HG03521 (cell line): ENCODE measurements around the gene NKAIN2.

Experiments used
- ATAC-seq: cut with Tn5 transposase; IDR thresholded peaks from one replicate; pipeline ENCODE4 v1.9.1; 2021; ENCODE audit warnings: mild to moderate bottlenecking, moderate library complexity; ENCODE audit not compliant: unreplicated experiment

NKAIN2 gene

GRCh38 chr6:124792386-124792785 is 988.7 kb downstream of the NKAIN2 start:
- ATAC-seq = no peak

GRCh38 chr6:124793398-124793797 is 989.7 kb downstream of the NKAIN2 start:
- no peak for ATAC-seq

DNA sequence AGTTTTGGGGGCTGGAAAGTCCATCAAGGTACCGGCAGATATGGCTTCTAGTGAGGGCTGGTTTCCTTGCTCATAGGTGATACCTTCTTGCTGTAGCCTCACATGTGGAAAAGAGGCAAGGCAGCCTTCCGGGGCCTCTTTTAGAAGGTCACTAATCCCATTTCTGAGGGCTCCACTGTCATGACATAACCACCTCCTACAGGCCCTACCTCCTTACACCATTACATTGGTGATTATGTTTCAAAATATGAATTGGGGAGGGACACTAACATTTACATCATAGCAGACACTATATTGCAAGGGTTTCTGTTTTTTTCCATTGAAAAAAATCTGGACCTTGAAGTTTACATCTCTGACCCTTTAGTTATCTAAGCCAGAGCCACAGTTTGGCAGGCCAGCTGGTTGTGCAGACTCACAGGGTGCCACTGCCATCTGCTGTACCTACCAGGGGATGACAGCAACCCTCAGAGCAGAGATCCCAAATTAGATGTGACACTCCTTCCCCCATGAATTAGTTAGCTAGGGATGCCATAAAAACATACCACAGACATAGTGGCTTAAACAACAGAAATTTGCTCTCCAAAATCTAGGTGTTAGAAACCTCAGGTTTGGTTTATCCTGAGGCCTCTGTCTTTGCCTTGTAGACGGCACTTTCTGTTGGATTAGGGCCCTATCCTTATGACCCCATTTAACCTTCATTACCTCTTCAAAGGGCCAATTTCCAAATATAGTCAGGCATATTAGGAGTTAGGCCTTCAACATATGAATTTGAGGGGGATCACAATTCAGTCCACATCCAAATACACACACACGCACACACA is 992.2 kb downstream of the NKAIN2 start:
- ATAC-seq = no peak

DNA sequence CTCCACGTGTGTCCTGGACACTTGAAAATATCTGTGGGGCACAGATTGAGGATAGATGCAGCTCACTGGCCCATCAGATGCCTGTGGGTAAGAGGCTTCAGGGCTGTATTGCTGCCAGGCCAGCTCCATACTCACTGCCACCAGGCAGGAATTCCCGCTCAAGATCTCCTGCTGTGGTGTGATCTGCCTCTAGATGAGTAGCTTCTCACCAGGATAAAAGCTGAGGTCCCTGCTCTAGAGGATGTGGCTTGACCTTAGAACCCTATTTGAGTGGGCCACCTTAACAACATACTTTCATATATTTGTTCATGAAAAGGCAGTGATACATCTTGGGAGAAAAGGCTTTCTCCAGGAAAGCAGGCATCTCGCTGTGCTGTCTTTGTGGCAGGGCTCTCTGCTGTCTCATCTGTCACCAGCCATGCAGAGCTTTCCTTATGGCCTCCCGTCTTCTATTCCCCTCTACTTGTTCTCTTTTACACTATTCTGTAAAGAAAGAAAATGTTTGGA is 992.9 kb downstream of the NKAIN2 start:
- ATAC-seq = no peak

DNA sequence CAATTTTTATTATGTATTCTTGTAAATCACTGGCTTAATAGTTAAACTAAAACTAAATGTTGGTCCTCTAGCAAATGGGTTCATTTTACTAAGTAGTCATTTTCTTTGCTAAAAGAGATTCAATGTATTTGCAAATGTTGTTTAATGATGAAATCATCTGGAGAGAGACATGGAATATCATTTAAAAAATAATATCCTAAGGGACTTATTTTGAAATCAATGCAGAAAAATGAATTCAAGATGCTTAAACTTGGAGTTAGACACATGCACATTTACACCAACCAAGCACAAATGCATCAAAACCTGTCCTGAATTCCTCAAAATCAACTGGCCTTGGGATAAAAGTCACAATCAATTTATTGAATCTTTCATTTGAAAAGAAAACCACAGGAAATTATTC is 993.6 kb downstream of the NKAIN2 start:
- no peak for ATAC-seq

- ATAC-seq = no peak
These were observed 995.4 kb downstream of the NKAIN2 start for GRCh38 chr6:124798942-124799496.

- no peak for ATAC-seq
These were observed 996.0 kb downstream of the NKAIN2 start for GRCh38 chr6:124799638-124800037.

GRCh38 chr6:124800222-124800621 is 996.6 kb downstream of the NKAIN2 start:
- ATAC-seq = no peak

DNA sequence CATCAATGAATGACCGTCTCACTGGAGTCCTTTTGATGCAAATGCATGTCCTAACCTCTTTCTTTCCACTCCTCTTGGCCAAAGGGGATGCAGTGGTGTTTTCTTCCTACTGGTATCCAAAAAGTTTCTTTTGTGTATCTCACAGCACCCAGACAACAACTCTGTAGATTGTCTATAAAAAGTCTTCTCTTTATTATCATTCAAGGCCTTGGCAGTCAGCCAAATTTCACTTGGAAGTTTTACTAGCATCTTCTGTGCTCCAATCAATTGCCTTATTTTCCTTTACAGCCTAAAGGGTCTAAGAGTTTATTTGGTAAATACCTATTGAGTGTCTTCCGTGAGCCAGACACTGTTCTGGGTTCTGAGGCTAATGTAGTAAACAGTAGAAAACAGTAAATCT is 1008.4 kb downstream of the NKAIN2 start:
- ATAC-seq = no peak

DNA sequence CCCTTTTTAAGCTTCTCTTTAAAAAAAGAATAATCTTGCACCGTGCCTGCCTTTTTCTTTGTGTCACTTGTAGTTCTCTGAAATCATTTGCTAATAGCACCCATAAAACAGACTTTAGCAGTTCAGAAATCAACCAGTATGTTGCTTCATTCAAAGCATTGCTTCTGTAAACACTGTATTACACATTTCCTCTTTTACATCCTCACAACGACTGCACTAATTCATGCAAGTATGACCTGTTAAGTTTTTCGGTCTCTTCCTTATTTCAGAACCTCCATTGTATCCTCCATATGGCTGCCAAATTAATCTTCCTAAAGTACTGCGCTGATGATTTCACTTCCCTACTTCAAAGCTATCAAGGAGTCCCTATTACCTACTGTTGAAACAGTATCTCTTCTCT is 1015.7 kb downstream of the NKAIN2 start:
- no peak for ATAC-seq

- ATAC-seq = no peak
These were observed 1018.5 kb downstream of the NKAIN2 start for GRCh38 chr6:124822204-124822613.

GRCh38 chr6:124822721-124823120 is 1019.1 kb downstream of the NKAIN2 start:
- no peak for ATAC-seq

DNA sequence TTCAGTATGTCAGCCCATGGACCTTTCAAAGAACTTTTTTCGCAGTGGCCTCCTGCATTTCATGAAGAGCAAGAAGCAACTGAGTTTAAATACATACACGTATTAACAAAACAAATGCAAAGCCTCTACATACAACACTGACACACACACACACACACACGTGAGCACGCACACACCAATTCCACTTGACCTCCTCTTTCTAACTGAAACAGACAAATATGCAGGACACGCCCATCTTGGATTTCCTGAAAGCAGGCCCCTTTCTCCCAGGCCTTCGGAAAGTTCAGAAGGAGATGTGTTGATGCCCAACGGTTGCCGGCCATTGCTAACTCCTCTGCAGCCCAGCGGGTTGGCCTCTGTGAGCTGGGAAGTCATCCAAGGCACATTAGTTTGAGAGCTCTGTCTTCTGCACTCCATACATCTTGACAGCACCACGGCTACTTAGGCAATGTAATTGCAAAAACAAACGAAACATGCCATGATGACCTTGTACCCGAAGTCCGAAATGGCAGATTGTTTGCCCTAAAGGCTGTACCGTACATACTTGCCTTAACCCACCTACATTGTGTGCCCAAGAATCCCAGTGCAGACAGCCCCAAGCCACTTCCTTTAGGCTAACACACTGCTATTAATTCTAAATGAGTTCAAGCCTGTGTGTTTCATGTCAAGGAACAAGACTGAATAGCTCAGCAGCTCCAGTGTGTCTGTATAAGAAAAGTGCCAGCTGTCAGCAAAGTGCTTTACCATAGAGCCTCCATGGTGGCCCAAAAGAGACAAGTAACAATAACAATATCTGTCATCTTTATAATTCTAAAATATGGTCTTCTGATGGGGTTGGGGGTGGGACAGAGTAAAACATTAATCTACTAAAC is 1019.8 kb downstream of the NKAIN2 start:
- ATAC-seq = no peak

DNA sequence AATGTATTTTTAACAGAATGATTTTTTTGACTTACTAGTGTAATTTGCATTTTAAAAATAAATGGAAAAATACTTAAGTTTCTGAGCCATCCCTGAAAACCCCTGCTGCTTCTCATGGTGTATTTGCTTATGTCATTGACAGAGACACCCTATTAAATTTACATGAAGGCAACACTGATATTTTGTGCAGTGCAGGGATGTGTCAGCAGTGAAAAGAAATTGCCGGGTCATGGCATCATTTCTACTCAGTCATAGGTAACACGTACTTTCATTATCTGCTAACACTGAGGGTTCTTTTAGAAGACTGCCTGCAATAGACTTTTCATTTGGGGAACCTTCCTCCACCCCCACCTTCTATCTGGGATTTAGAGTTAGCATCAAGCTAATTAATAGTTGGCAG is 1021.9 kb downstream of the NKAIN2 start:
- ATAC-seq = no peak

DNA sequence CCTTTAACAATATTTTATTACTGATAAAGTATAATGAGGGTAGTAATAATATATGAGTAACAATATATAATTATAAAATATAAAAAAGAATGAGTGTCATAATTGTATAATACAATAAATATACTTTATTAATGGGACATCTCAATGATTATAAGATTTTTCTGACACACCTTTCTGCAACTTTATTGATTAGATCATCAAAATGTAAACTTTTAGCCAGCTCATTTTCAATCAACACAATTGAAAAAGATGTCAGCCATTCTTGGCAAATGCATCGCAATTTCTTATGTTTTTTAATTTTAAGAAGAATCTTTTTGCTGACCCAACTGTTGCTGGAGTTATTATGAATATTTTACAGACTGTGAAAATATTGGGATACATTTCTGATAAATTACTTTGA is 1026.2 kb downstream of the NKAIN2 start:
- ATAC-seq = no peak

DNA sequence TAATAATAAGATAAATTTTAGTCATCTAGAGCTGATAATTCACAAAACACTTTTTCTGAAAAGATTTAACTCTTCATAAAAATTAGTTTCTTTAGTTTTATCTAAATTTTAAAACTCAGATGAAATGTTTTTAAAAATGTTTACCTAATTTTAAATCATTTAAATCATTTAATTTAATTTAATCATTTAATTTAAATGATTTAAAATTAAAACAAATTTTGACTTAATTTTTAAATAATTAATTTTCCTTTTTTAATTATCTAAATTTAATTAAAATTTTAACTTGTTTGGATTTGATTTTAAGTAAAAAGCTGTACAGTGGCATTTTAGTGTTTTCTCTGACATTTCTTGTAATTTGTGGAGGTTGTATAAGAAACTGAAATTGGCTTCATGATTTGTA is 1026.8 kb downstream of the NKAIN2 start:
- ATAC-seq = no peak

GRCh38 chr6:124854338-124854922 is 1050.8 kb downstream of the NKAIN2 start:
- no peak for ATAC-seq

- ATAC-seq = no peak
These were observed 1054.1 kb downstream of the NKAIN2 start for GRCh38 chr6:124857746-124858145.

DNA sequence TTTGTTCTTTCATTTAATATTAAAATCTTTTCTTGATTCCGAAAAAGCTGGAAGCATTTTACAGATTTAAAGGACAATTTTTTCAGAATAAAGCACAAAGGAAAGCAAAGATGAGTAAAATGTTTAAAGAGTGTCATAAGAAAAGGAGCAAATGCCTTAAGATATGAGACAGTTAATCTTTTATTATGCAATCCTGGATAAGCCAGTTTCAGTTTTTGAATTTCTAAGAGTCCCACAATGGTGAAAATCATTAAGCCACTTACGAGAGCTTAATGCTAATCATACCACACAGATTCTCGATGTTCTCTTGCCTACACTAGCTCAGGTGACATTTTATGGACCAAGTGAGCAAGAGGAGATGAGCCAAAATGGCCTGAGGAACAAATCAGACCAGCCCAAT is 1054.9 kb downstream of the NKAIN2 start:
- ATAC-seq = no peak

- ATAC-seq = no peak
These were observed 1055.7 kb downstream of the NKAIN2 start for GRCh38 chr6:124859366-124859765.

GRCh38 chr6:124866040-124866439 is 1062.4 kb downstream of the NKAIN2 start:
- ATAC-seq = no peak
